Urinary bladder (tissue), 4 donors: ENCODE data around the gene GATA5. TPM values are rescaled to one million over a fixed set of nuclear protein-coding genes. Genes with fewer than 3 reads are reported as not detected.

ENCODE experiments used
- DNase-seq: peaks from one replicate; pipeline ENCODE4 v3.0.0-alpha.2; 2015; ENCODE audit errors: extremely low spot score
- H3K27ac ChIP-seq: one replicate; pipeline ENCODE4 v1.5.1; 2013; ENCODE audit warnings: low read depth, mild to moderate bottlenecking, moderate library complexity
- H3K36me3 ChIP-seq: one replicate; pipeline ENCODE4 v1.6.1; 2013; ENCODE audit warnings: mild to moderate bottlenecking, moderate library complexity; ENCODE audit not compliant: insufficient read depth
- H3K4me1 ChIP-seq: one replicate; pipeline ENCODE4 v1.6.1; 2013; ENCODE audit warnings: mild to moderate bottlenecking, moderate library complexity; ENCODE audit not compliant: insufficient read depth
- H3K4me3 ChIP-seq: one replicate; pipeline ENCODE4 v1.5.1; 2013; ENCODE audit warnings: low read depth, low read length
- WGBS: extraction: QIAGEN DNeasy Blood & Tissue Kit; methylation state at CpG from one replicate; pipeline ENCODE4 v1.1.7; 2013; 5-methylcytosine and 5-hydroxymethylcytosine counted together
- polyA plus RNA-seq: library from polyadenylated mRNA; stranded (reverse); fragments of 200-250 nt; gene quantifications from one replicate; pipeline ENCODE4 v1.2.3, GENCODE V29; 2013
- total RNA-seq: library from RNA; depleted of rRNA; stranded (reverse); fragments of >200 nt; gene quantifications from one replicate; pipeline ENCODE4 v1.2.3, GENCODE V29; 2014
- donor health status: healthy with polysubstance abuse.
- donor health status: healthy.

Gene GATA5
- total RNA-seq: 6.6 TPM
- polyA plus RNA-seq: 27.4 TPM

DNA sequence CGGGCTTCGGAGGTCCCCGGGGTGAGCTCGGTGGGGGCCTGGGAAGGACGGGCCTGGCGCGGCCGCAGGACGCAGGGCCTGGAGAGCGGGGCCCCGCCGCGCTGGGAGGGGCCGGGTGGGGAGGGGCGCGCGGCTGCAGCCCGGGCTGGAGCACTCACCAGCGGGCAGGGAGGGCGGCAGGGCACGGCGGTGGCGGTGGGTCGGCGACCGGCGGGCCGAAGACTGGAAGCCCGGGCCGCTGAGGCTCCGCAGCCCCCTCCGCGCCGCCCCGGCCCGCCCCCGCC lies at the start of gene GATA5:
TSS of gene GATA5 (minus strand) at position 224 of the 284 bp plus-strand sequence. CDS start 474 bp downstream, outside the sequence.
- Histone ChIP-seq H3K4me1 (peaks cover 3% of the 10 kb centered on the region), H3K4me3 (peak within 1 kb of the TSS; percentile 69), H3K27ac (peak within 1 kb of the TSS; percentile 75), H3K36me3 (no peaks in the 10 kb centered on the region)
- 1% methylated on average over 37 of the region's 37 CpGs for WGBS
- no peak for DNase-seq

DNA sequence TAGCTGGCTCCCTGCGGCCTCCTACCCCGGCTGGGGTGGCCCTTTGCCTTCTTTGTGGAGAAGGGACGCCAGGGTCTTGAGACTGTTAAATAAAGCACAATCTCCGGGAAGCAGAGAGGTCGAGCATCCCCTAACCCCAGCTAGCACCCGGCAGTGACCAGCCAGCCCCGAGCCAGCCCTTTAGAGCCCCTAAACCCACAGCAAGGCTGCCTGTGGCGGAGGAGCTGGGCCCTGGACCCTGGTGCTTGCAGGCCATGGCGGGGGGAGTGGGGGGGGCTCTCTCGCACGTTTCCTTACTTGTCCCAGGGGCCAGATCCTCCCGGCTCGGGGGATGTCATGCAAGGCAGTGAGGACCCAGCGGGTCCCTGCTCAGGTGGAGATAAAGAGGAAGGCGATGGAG lies 49.2 kb upstream of the GATA5 start:
- H3K4me1 ChIP-seq: no peaks in the 10 kb centered on the region
- H3K36me3 ChIP-seq: no peaks in the 10 kb centered on the region
- H3K27ac ChIP-seq: no peak overlapping the region
- no peak overlapping the region for H3K4me3 ChIP-seq
- no peak for DNase-seq
- 50% methylated on average over 15 of the region's 15 CpGs for WGBS

- H3K36me3 ChIP-seq: no peaks in the 10 kb centered on the region
- DNase-seq: peak; percentile 59
- no peak overlapping the region for H3K27ac ChIP-seq
- no peak overlapping the region for H3K4me3 ChIP-seq
- WGBS: 8% methylated on average over 10 of the region's 10 CpGs
- no peaks in the 10 kb centered on the region for H3K4me1 ChIP-seq
These were observed 48.7 kb upstream of the GATA5 start for GRCh38 chr20:62524505-62524911.

DNA sequence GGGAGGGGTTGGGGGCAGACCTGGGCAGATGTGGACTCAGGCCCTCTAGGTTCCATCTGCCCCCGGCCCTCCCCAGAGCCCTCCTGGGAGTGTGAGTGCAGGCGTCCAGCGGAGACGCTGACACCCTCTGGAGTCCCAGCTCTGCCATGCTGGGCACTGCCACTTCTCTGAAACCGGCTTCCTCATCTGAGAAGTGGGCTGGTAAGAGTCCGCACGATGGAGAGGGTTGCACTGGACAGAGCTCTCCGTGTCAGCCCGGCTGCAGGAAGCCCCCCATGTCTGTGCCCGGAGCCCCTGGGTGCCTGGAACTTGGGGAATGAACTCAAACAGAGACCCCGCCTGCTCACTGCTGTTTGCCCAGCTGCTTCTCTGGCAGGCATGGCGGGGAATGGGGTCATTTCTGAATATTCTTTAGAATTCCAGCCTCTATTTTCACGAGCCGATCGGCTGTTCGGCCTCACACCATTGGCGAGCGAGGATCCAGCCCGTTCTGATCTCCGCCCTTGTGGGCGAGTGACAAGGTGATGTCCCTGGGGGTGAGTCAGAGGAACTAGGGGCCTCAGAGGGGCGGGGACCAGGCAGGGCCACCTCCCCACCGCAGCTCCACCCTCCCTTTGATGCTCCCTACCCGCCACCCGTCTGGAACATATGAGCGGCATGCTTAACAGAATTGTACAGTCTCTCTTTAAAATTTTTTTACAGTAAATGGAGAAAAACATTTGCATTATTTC lies 47.8 kb upstream of the GATA5 start:
- Histone ChIP-seq H3K36me3 (no peaks in the 10 kb centered on the region), H3K27ac (no peak overlapping the region), H3K4me3 (no peak overlapping the region), H3K4me1 (no peaks in the 10 kb centered on the region)
- WGBS: 58% methylated on average over 26 of the region's 26 CpGs
- DNase-seq: no peak

DNA sequence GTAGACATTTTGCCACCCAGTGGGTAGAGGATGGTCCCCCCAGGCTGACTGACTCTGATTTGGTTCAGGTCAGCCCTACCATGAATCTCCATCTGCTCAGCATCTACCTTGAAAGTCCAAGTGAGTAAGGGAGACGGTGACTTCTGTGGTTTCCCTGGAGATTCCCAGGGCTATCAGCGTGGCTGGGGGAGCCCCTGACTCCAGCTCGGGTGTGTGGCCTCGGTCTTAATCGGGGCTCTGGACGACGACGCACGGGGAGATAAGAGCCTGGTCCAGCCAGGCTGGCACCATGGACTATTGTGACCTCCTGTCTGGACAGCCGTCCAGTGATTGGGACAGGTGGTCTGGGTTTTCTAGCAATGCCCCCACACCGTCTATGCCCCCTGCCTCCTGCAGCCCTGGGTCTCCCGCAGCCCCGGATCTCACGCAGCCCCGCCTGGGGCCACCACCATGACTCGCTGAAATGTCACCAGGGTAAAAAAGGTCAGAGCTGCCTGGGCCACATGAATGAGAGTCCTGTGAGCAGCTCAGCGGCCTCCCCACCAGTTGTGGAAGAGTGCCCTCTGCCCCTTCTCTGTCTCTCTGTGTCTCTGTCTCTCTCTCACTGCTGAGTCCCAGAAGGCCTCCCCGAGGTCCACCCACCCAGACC lies 47.1 kb upstream of the GATA5 start:
- 76% methylated on average over 18 of the region's 18 CpGs for WGBS
- H3K4me1 ChIP-seq: no peaks in the 10 kb centered on the region
- no peaks in the 10 kb centered on the region for H3K36me3 ChIP-seq
- no peak for DNase-seq
- H3K4me3 ChIP-seq: no peak overlapping the region
- no peak overlapping the region for H3K27ac ChIP-seq

GRCh38 chr20:62519826-62520225 lies 44.0 kb upstream of the GATA5 start:
- Histone ChIP-seq H3K4me1 (no peaks in the 10 kb centered on the region), H3K36me3 (no peaks in the 10 kb centered on the region), H3K4me3 (no peak overlapping the region), H3K27ac (no peak overlapping the region)
- no peak for DNase-seq
- WGBS: 88% methylated on average over 13 of the region's 13 CpGs

- no peaks in the 10 kb centered on the region for H3K4me1 ChIP-seq
- whole genome bisulfite sequencing: 88% methylated on average over 18 of the region's 18 CpGs
- H3K27ac ChIP-seq: no peak overlapping the region
- no peak for DNase-seq
- no peak overlapping the region for H3K4me3 ChIP-seq
- no peaks in the 10 kb centered on the region for H3K36me3 ChIP-seq
These were observed 43.1 kb upstream of the GATA5 start for GRCh38 chr20:62518911-62519310.

- H3K27ac ChIP-seq: no peak overlapping the region
- 80% methylated on average over 15 of the region's 15 CpGs for WGBS
- DNase-seq: no peak
- H3K36me3 ChIP-seq: no peaks in the 10 kb centered on the region
- H3K4me1 ChIP-seq: no peaks in the 10 kb centered on the region
- H3K4me3 ChIP-seq: no peak overlapping the region
These were observed 42.3 kb upstream of the GATA5 start for GRCh38 chr20:62517901-62518610.

- Histone ChIP-seq H3K36me3 (no peaks in the 10 kb centered on the region), H3K4me3 (no peak overlapping the region), H3K27ac (no peak overlapping the region), H3K4me1 (no peaks in the 10 kb centered on the region)
- no peak for DNase-seq
- 81% methylated on average over 18 of the region's 18 CpGs for WGBS
These were observed 41.4 kb upstream of the GATA5 start for GRCh38 chr20:62517168-62517567.

DNA sequence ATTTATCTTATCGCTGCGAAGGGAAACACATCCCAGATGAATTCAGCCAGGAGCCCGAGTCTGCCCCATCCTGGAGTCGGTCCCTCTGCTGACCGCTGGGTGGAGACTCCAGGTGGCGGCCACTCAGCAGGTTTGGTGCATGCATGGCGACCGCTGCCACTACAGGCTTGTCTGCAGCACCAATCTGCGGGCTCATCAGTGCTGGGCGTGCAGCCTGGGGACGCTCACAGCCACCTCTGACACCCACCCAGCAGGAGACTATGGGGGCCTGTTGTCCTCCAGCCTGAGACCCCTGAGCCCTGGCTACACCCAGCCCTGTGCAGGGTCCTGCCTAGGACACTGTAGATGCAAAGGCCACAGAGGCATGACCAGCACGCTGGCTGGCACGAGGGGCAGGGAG lies 40.5 kb upstream of the GATA5 start:
- 81% methylated on average over 13 of the region's 13 CpGs for WGBS
- H3K4me3 ChIP-seq: no peak overlapping the region
- no peaks in the 10 kb centered on the region for H3K4me1 ChIP-seq
- no peak overlapping the region for H3K27ac ChIP-seq
- no peak for DNase-seq
- no peaks in the 10 kb centered on the region for H3K36me3 ChIP-seq

DNA sequence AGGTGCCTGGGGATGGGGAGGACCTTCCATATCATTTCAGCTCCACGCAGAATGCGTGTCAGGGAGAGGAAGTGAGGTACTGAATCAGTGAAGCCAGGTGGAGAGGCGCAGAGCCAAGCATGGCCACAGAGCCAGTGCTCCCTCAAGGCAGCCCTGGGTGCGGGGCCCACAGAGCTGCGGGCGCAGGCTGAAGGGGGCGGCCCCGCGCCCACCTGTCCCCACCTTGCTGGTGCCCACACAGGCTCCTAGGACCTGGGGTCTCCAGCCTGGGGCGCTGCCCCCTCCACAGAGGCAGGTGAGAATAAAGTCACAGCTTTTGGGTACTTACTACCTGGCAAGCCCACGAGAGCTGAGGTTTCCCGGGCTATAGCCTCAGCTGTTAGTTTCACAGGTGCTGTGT lies 40.0 kb upstream of the GATA5 start:
- no peaks in the 10 kb centered on the region for H3K4me1 ChIP-seq
- H3K36me3 ChIP-seq: no peaks in the 10 kb centered on the region
- no peak overlapping the region for H3K4me3 ChIP-seq
- no peak overlapping the region for H3K27ac ChIP-seq
- 94% methylated on average over 12 of the region's 12 CpGs for WGBS
- DNase-seq: no peak

DNA sequence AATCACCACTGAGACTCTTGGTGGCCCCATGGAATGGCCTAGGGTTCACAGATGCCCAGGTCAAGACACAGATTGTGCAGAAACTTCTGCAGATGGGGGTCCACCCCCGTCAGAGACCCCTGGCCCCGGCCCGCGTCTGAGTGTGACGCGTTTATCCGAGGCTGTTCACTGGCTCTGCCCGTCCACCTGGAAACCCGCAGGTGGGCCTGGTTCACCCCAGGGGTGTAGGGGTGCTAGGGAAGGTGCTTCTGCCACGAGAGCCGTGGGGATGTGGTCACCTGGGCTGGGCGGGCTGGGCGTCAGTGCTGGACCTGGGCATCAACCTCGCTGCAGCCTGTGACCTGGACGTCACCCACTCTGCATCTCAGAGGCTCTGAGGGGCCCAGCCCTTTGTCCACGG lies 39.5 kb upstream of the GATA5 start:
- H3K4me1 ChIP-seq: no peaks in the 10 kb centered on the region
- DNase-seq: no peak
- no peak overlapping the region for H3K4me3 ChIP-seq
- WGBS: 92% methylated on average over 16 of the region's 16 CpGs
- no peaks in the 10 kb centered on the region for H3K36me3 ChIP-seq
- H3K27ac ChIP-seq: no peak overlapping the region

DNA sequence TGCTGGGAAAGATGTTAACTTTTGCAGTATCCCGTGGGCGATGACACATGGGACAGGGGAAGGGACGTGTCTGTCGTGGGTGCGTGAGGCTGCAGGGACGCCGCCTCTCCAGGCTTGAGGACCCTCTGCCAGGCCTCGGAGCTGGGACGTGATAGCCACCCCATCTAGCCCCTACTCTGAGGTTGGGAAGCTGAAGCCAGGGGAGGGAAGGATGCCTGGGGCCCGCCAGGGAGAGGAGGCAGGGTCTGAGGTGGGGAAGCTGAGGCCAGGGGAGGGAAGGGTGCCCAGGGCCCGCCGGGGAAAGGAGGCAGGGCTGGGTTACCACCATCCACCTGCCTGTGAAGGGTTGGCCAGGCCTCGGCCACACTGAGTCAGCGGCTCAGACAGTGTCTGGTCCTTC lies 38.2 kb upstream of the GATA5 start:
- WGBS: 92% methylated on average over 14 of the region's 14 CpGs
- no peak for DNase-seq
- Histone ChIP-seq H3K4me3 (no peak overlapping the region), H3K4me1 (no peaks in the 10 kb centered on the region), H3K36me3 (no peaks in the 10 kb centered on the region), H3K27ac (no peak overlapping the region)
